Liver (tissue), 3 donors: ENCODE measurements around the gene FRMD4A.

ENCODE experiments used
- CTCF ChIP-seq: fragments of 150-350 bp; IDR thresholded peaks from 2 replicates; pipeline ENCODE4 v1.5.1; 2017; ENCODE audit warnings: improper control_type of control experiment, low read depth, low read length; ENCODE audit not compliant: missing input control
- GABPA ChIP-seq, 2 donors: IDR thresholded peaks in 1 of 2; conservative IDR thresholded peaks in 1 of 2; 2 replicates each; pipeline ENCODE4 v1.6.1; 2016; ENCODE audit warnings: antibody characterized with exemption in 2 of 2, mild to moderate bottlenecking in 1 of 2, moderate library complexity in 1 of 2
- JUND ChIP-seq, 2 donors: IDR thresholded peaks; 2 replicates each; pipeline ENCODE4 v1.6.1; 2016; ENCODE audit warnings: antibody characterized with exemption in 2 of 2
- RXRA ChIP-seq, 2 donors: IDR thresholded peaks; 2 replicates each; pipeline ENCODE4 v1.6.1; 2017 to 2018; ENCODE audit warnings: antibody characterized with exemption in 2 of 2, mild to moderate bottlenecking in 1 of 2
- SP1 ChIP-seq: IDR thresholded peaks from 2 replicates; pipeline ENCODE4 v1.6.1; 2018; ENCODE audit warnings: antibody characterized with exemption, mild to moderate bottlenecking
- TAF1 ChIP-seq: conservative IDR thresholded peaks from 2 replicates; pipeline ENCODE4 v1.6.1; 2016; ENCODE audit warnings: antibody characterized with exemption, mild to moderate bottlenecking
- YY1 ChIP-seq: IDR thresholded peaks from 2 replicates; pipeline ENCODE4 v1.6.1; 2016; ENCODE audit warnings: antibody characterized with exemption, mild to moderate bottlenecking
- TF ChIP-seq, protein P1 (sequence below): IDR thresholded peaks from 2 replicates; pipeline ENCODE4 v1.6.1; 2016; ENCODE audit warnings: antibody characterized with exemption
- TF ChIP-seq, protein P2 (sequence below): IDR thresholded peaks from 2 replicates; pipeline ENCODE4 v1.6.1; 2016; ENCODE audit warnings: antibody characterized with exemption, mild to moderate bottlenecking
- TF ChIP-seq, protein P3 (sequence below): IDR thresholded peaks from 2 replicates; pipeline ENCODE4 v1.6.1; 2016; ENCODE audit warnings: antibody characterized with exemption
- donor health status: healthy.
- donor health status: healthy.

GRCh38 chr10:13913897-13914296 lies 416.8 kb downstream of the FRMD4A start:
- TF ChIP-seq JUND (IDR thresholded peaks at IDR 0.05) (no peak), CTCF (no peak), RXRA (IDR thresholded peaks at IDR 0.05) (peak in 1 of 2 donors; percentile 5), YY1 (no peak), GABPA (IDR thresholded peaks at IDR 0.05 in 1 of 2, conservative IDR thresholded peaks at IDR 0.05 in 1 of 2) (no peak), SP1 (no peak), TAF1 (no peak)
- TF ChIP-seq, protein P1, sequence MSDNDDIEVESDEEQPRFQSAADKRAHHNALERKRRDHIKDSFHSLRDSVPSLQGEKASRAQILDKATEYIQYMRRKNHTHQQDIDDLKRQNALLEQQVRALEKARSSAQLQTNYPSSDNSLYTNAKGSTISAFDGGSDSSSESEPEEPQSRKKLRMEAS: no peak
- TF ChIP-seq, protein P2, sequence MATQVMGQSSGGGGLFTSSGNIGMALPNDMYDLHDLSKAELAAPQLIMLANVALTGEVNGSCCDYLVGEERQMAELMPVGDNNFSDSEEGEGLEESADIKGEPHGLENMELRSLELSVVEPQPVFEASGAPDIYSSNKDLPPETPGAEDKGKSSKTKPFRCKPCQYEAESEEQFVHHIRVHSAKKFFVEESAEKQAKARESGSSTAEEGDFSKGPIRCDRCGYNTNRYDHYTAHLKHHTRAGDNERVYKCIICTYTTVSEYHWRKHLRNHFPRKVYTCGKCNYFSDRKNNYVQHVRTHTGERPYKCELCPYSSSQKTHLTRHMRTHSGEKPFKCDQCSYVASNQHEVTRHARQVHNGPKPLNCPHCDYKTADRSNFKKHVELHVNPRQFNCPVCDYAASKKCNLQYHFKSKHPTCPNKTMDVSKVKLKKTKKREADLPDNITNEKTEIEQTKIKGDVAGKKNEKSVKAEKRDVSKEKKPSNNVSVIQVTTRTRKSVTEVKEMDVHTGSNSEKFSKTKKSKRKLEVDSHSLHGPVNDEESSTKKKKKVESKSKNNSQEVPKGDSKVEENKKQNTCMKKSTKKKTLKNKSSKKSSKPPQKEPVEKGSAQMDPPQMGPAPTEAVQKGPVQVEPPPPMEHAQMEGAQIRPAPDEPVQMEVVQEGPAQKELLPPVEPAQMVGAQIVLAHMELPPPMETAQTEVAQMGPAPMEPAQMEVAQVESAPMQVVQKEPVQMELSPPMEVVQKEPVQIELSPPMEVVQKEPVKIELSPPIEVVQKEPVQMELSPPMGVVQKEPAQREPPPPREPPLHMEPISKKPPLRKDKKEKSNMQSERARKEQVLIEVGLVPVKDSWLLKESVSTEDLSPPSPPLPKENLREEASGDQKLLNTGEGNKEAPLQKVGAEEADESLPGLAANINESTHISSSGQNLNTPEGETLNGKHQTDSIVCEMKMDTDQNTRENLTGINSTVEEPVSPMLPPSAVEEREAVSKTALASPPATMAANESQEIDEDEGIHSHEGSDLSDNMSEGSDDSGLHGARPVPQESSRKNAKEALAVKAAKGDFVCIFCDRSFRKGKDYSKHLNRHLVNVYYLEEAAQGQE: no peak
- TF ChIP-seq, protein P3, sequence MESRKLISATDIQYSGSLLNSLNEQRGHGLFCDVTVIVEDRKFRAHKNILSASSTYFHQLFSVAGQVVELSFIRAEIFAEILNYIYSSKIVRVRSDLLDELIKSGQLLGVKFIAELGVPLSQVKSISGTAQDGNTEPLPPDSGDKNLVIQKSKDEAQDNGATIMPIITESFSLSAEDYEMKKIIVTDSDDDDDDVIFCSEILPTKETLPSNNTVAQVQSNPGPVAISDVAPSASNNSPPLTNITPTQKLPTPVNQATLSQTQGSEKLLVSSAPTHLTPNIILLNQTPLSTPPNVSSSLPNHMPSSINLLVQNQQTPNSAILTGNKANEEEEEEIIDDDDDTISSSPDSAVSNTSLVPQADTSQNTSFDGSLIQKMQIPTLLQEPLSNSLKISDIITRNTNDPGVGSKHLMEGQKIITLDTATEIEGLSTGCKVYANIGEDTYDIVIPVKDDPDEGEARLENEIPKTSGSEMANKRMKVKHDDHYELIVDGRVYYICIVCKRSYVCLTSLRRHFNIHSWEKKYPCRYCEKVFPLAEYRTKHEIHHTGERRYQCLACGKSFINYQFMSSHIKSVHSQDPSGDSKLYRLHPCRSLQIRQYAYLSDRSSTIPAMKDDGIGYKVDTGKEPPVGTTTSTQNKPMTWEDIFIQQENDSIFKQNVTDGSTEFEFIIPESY: no peak
